Neural cell (in vitro differentiated cells): ENCODE results near the gene MTX3. TPM values are rescaled to one million over a fixed set of nuclear protein-coding genes. Genes with fewer than 3 reads are reported as not detected.

Experiments used
- H2AFZ ChIP-seq: fragments of 200-600, 300-800 bp; sonication (generic), shearing (Covaris generic); 2 replicates; pipeline ENCODE4 v1.6.0; 2014; ENCODE audit warnings: low read depth, mild to moderate bottlenecking, antibody characterized with exemption, low read length, moderate library complexity
- H3F3A ChIP-seq: fragments of 200-600 bp; shearing (Covaris generic); 2 replicates; pipeline ENCODE4 v1.6.1; 2016; ENCODE audit warnings: mild to moderate bottlenecking, moderate library complexity, mixed read lengths, antibody characterized with exemption, low read length; ENCODE audit not compliant: insufficient read depth, poor library complexity, severe bottlenecking
- H3K27ac ChIP-seq: fragments of 200-600, 300-800 bp; sonication (generic), shearing (Covaris generic); 2 replicates; pipeline ENCODE4 v1.5.1; 2014; ENCODE audit warnings: mild to moderate bottlenecking, low read length, moderate library complexity
- H3K27me3 ChIP-seq: fragments of 300-800, 200-600 bp; sonication (generic), shearing (Covaris generic); 2 replicates; pipeline ENCODE4 v1.6.0; 2014; ENCODE audit warnings: mild to moderate bottlenecking, low read depth, low read length, moderate library complexity; ENCODE audit not compliant: insufficient read depth
- H3K36me3 ChIP-seq: fragments of 300-800, 200-600 bp; sonication (generic), shearing (Covaris generic); 2 replicates; pipeline ENCODE4 v1.5.1; 2014; ENCODE audit warnings: mild to moderate bottlenecking, antibody characterized with exemption, low read length, moderate library complexity; ENCODE audit not compliant: insufficient read depth
- H3K4me2 ChIP-seq: fragments of 300-800, 200-600 bp; sonication (generic), shearing (Covaris generic); 2 replicates; pipeline ENCODE4 v1.6.0; 2014; ENCODE audit warnings: mild to moderate bottlenecking, low read length
- H3K4me3 ChIP-seq: fragments of 300-800, 200-600 bp; sonication (generic), shearing (Covaris generic); 2 replicates; pipeline ENCODE4 v1.5.1; 2014; ENCODE audit warnings: mild to moderate bottlenecking, low read length, moderate library complexity
- H3K79me2 ChIP-seq: fragments of 200-600 bp; shearing (Covaris generic); replicated peaks from 2 replicates; pipeline ENCODE4 v1.6.0; 2014; ENCODE audit warnings: mild to moderate bottlenecking, low read length, moderate library complexity; ENCODE audit not compliant: insufficient read depth
- H3K9ac ChIP-seq: fragments of 300-800, 200-600 bp; sonication (generic), shearing (Covaris generic); 2 replicates; pipeline ENCODE4 v1.6.1; 2016; ENCODE audit warnings: mild to moderate bottlenecking, low read length, mixed read lengths
- H3K9me2 ChIP-seq: fragments of 200-600 bp; shearing (Covaris generic); 2 replicates; pipeline ENCODE4 v1.6.1; 2016; ENCODE audit warnings: mild to moderate bottlenecking, low read length, mixed read lengths; ENCODE audit not compliant: insufficient read depth
- H3K9me3 ChIP-seq: fragments of 200-600, 300-800 bp; sonication (generic), shearing (Covaris generic); 2 replicates; pipeline ENCODE4 v1.6.1; 2016; ENCODE audit warnings: mild to moderate bottlenecking, mixed run types, low read length, moderate library complexity, mixed read lengths
- H4K20me1 ChIP-seq: fragments of 200-600 bp; shearing (Covaris generic); 2 replicates; pipeline ENCODE4 v1.6.1; 2016; ENCODE audit warnings: mild to moderate bottlenecking, mixed run types; ENCODE audit not compliant: insufficient read depth
- EP300 ChIP-seq: fragments of 450-650 bp; conservative IDR thresholded peaks from 2 replicates; pipeline ENCODE4 v1.6.1; 2014; ENCODE audit warnings: antibody characterized with exemption, mild to moderate bottlenecking, moderate library complexity; ENCODE audit not compliant: poor library complexity, severe bottlenecking
- EZH2 ChIP-seq: fragments of 200-600, 300-800 bp; shearing (Covaris generic), sonication (generic); IDR thresholded peaks from 2 replicates; pipeline ENCODE4 v1.6.1; 2014; ENCODE audit warnings: antibody characterized with exemption, low read length, borderline replicate concordance, mild to moderate bottlenecking; ENCODE audit not compliant: insufficient read depth, poor library complexity, severe bottlenecking
- MXI1 ChIP-seq: fragments of 450-650 bp; conservative IDR thresholded peaks from 2 replicates; pipeline ENCODE4 v1.6.1; 2014; ENCODE audit warnings: antibody characterized with exemption, mild to moderate bottlenecking; ENCODE audit not compliant: poor library complexity, severe bottlenecking
- POLR2AphosphoS5 ChIP-seq: IDR thresholded peaks from 2 replicates; pipeline ENCODE4 v1.6.1; 2012
- RAD21 ChIP-seq: fragments of 450-650 bp; conservative IDR thresholded peaks from 2 replicates; pipeline ENCODE4 v1.6.1; 2014; ENCODE audit warnings: antibody characterized with exemption, mild to moderate bottlenecking, moderate library complexity
- REST ChIP-seq: IDR thresholded peaks from 2 replicates; pipeline ENCODE4 v1.6.1; 2012; ENCODE audit warnings: borderline replicate concordance
- SMC3 ChIP-seq: fragments of 450-650 bp; conservative IDR thresholded peaks from 2 replicates; pipeline ENCODE4 v1.6.1; 2014; ENCODE audit warnings: antibody characterized with exemption, mild to moderate bottlenecking, moderate library complexity; ENCODE audit not compliant: poor library complexity
- TAF1 ChIP-seq: IDR thresholded peaks from 2 replicates; pipeline ENCODE4 v1.6.1; 2012; ENCODE audit warnings: low read depth
- polyA plus RNA-seq: library from polyadenylated mRNA; depleted of rRNA; stranded (reverse); fragments of >200 nt; gene quantifications from 2 replicates; pipeline ENCODE4 v1.2.3, GENCODE V29; 2014
- TF ChIP-seq, protein P1 (sequence below): fragments of 450-650 bp; IDR thresholded peaks from 2 replicates; pipeline ENCODE4 v1.5.1; 2014; ENCODE audit warnings: antibody characterized with exemption, mild to moderate bottlenecking, moderate library complexity; ENCODE audit not compliant: poor library complexity, severe bottlenecking

MTX3 gene
- polyA plus RNA-seq, 1 donor from 2014 or later: 20.8 TPM

DNA sequence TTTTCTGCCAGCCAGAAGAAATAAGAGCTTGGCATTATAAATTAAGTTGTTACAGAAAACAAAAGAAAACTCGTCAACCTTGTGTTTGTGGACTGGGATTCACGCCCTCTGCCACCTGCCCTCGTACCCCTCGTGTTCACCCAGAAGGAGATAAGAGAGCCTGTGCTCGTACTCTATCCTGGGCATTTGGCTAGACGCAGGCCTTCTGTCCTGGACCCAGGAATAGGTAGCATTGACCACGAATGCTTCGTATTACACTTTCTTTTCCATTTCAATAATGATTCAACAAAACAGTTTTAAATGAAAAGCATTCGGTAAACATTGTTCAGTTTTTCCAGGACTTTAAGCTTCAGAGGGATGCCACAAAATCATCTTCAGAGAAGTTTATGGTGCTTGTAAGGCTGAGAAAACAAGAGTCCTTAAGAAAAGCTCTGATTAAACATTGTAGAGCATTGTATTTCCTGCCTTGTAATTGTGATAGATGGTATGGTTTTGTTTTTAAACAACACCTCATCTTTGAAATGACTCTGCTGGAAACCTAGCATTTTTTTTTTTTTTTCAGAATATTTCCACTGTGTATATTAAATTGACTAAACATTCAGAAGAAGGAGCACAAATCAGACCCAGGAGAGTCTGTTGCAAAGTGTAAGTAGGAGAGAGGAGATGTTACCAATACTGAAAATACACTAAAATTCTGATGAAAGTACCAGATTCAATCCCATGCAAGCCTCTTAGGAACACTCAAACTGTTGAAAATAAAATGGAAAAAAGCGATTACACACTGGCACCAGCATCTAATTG, 27.6 kb downstream of the MTX3 start:
- Histone ChIP-seq H2AFZ (no peak overlapping the region), H3F3A (no peaks in the 10 kb centered on the region), H3K27me3 (no peaks in the 10 kb centered on the region), H3K79me2 (no peaks in the 10 kb centered on the region), H4K20me1 (no peaks in the 10 kb centered on the region), H3K9ac (no peak overlapping the region), H3K4me2 (no peak overlapping the region), H3K9me3 (no peaks in the 10 kb centered on the region), H3K36me3 (no peaks in the 10 kb centered on the region), H3K27ac (no peak overlapping the region), H3K4me3 (no peak overlapping the region), H3K9me2 (no peaks in the 10 kb centered on the region)
- no peak for TF ChIP-seq RAD21
- TF ChIP-seq SMC3: no peak
- TF ChIP-seq REST: no peak
- TF ChIP-seq, protein P1, sequence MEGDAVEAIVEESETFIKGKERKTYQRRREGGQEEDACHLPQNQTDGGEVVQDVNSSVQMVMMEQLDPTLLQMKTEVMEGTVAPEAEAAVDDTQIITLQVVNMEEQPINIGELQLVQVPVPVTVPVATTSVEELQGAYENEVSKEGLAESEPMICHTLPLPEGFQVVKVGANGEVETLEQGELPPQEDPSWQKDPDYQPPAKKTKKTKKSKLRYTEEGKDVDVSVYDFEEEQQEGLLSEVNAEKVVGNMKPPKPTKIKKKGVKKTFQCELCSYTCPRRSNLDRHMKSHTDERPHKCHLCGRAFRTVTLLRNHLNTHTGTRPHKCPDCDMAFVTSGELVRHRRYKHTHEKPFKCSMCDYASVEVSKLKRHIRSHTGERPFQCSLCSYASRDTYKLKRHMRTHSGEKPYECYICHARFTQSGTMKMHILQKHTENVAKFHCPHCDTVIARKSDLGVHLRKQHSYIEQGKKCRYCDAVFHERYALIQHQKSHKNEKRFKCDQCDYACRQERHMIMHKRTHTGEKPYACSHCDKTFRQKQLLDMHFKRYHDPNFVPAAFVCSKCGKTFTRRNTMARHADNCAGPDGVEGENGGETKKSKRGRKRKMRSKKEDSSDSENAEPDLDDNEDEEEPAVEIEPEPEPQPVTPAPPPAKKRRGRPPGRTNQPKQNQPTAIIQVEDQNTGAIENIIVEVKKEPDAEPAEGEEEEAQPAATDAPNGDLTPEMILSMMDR: no peak
- no peak for TF ChIP-seq EZH2
- no peak for TF ChIP-seq EP300
- TF ChIP-seq POLR2AphosphoS5: no peak
- TF ChIP-seq MXI1: no peak
- TF ChIP-seq TAF1: no peak

- H3K4me3 ChIP-seq: no peak overlapping the region
- no peaks in the 10 kb centered on the region for H3K36me3 ChIP-seq
- no peak overlapping the region for H2AFZ ChIP-seq
- H3K27me3 ChIP-seq: no peaks in the 10 kb centered on the region
- no peaks in the 10 kb centered on the region for H3K79me2 ChIP-seq
- no peaks in the 10 kb centered on the region for H3K9me3 ChIP-seq
- TF ChIP-seq POLR2AphosphoS5 (no peak), REST (no peak), RAD21 (no peak)
- no peaks in the 10 kb centered on the region for H3F3A ChIP-seq
- H3K4me2 ChIP-seq: no peak overlapping the region
- H3K9ac ChIP-seq: no peak overlapping the region
- H3K27ac ChIP-seq: no peak overlapping the region
- H4K20me1 ChIP-seq: no peaks in the 10 kb centered on the region
- no peaks in the 10 kb centered on the region for H3K9me2 ChIP-seq
These were observed 28.4 kb downstream of the MTX3 start for GRCh38 chr5:79962575-79963222.
